ENCODE results near the gene CRYBG2. TPM values are rescaled to one million over a fixed set of nuclear protein-coding genes. Genes with fewer than 3 reads are reported as not detected.

The CRYBG2 gene
- total RNA-seq, 2 donors from 2014 or later = 1.6 to 2.3 TPM

Other genes with a start within 250 kb of the CRYBG2 start
- gene PDIK1L, start 242.3 kb downstream of the CRYBG2 start, total RNA-seq = 10 to 100 TPM; 17.9 to 22.5 TPM
- gene FAM110D, start 195.1 kb downstream of the CRYBG2 start, total RNA-seq = not detected
- gene C1orf232, start 185.2 kb downstream of the CRYBG2 start, total RNA-seq = not detected
- 10 to 100 TPM; 34.1 to 42.4 TPM for gene ZNF593, start 184.2 kb downstream of the CRYBG2 start, total RNA-seq
- gene ZNF593OS, start 182.3 kb downstream of the CRYBG2 start, total RNA-seq = not detected
- gene CNKSR1, start 176.6 kb downstream of the CRYBG2 start, total RNA-seq = 1 to 10 TPM; 1.1 to 5.0 TPM
- under 1 TPM in 1 of 2 donors, not detected in 1; 0.19 TPM for gene CATSPER4, start 163.5 kb downstream of the CRYBG2 start, total RNA-seq
- gene CEP85, start 119.9 kb downstream of the CRYBG2 start, total RNA-seq = 10 to 100 TPM; 30.8 to 34.6 TPM
- 100 to 1,000 TPM; 148 to 165 TPM for gene SH3BGRL3, start 74.0 kb downstream of the CRYBG2 start, total RNA-seq
- 10 to 100 TPM; 19.1 to 19.3 TPM for gene UBXN11, start 47.5 kb downstream of the CRYBG2 start, total RNA-seq
- 100 to 1,000 TPM; 213 to 245 TPM for gene CD52, start 36.2 kb downstream of the CRYBG2 start, total RNA-seq
- under 1 TPM in 1 of 2 donors, not detected in 1; 0.25 TPM for gene ZNF683, start 18.6 kb upstream of the CRYBG2 start, total RNA-seq
- gene LIN28A, start 56.7 kb upstream of the CRYBG2 start, total RNA-seq = not detected
- 10 to 100 TPM; 39.5 to 43.6 TPM for gene DHDDS, start 78.2 kb upstream of the CRYBG2 start, total RNA-seq
- 100 to 1,000 TPM; 434 to 439 TPM for gene HMGN2, start 118.3 kb upstream of the CRYBG2 start, total RNA-seq
- 100 to 1,000 TPM; 154 to 163 TPM for gene RPS6KA1, start 175.6 kb upstream of the CRYBG2 start, total RNA-seq

Measured in activated T-cell treated with anti-CD3 and anti-CD28 coated beads, Interleukin-2, amount 50 U/mL, for 72 hours (primary cell).